Measurements from ENCODE around the gene EXD3.

Gene EXD3

DNA sequence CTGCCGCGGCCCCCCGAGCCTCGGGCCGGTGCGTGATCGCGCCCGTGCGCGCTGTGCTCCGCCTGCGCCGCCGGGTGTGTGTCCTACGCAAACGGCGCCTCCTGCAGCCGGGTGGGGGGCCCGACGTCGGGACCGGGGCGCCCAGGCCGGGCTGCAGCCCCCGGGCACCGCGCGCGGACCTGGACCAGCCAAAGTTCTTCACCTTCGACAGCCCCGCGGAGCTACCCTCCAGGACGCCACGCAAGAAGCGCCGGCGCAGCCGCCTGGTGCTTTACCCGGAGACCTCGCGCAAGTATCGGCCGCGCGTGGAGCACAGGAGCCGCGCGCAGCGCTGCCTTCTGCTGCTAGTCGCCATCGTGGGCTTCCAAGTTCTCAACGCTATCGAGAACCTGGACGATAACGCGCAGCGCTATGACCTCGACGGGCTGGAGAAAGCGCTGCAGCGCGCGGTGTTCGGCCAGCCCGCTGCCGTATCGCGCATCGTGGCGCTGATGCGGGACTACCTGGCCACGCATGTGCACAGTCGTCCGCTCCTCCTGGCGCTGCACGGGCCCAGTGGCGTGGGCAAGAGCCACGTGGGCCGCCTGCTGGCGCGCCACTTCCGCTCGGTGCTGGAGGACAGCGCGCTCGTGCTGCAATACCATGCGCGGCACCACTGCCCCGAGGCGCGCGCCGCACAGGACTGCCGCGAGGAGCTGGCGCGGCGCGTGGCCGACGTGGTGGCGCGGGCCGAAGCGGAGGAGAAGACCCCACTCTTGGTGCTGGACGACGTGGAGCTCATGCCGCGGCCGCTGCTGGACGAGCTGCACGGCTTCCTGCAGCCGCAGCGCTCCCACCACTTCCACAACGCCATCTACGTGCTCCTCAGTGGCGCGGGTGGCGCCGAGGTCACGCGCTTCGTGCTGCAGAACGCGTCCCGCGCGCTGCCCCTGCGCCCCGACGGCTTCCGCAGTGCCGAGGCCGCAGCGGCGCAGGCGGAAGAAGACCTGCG is 143.9 kb downstream of the EXD3 start:
- no peak for DNase-seq

DNA sequence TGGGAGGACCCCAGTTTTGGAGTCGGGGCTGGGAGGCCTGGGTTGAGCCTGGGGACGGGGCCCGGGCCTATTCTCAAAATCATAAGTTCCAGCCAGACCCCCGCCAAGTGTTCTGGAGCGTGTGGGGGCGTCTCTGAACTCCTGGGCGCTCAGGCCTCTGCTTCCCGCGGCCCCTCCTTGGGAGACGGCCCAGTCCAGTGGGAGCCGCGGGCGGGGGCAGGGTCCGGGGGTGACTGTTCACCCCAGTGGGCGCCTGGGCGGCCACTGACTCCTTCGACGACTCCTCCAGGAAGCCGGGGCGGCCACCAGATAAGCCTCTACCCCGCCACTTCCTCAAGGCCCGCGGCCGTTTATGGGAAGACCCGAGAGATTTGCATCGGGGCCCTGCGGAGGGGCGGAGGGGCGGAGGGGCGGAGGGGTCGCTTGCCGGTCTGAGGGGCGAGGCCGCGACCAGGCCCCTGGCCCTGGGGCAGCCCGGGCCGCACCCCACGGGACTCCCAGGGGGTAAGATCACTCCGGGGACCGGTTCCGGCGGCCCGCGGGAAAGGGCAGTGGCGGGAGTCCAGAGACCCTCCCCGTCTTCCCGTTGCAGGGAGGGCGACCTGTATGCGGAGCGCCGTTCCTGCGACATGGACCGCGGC is 144.8 kb downstream of the EXD3 start:
- peak; percentile 65 for DNase-seq

GRCh38 chr9:137277329-137278041 is 145.5 kb downstream of the EXD3 start, which contains the start of gene TOR4A:
Gene TOR4A (plus strand): TSS chr9:137277726. CDS start chr9:137278690, 964 bp downstream.
- peak; percentile 92 for DNase-seq

GRCh38 chr9:137276473-137277328 is 146.3 kb downstream of the EXD3 start:
- DNase-seq, result peak; percentile 93

GRCh38 chr9:137275588-137276472 is 147.1 kb downstream of the EXD3 start:
- DNase-seq, result no peak

- DNase-seq, result no peak
Observed at GRCh38 chr9:137275203-137275587, 147.8 kb downstream of the EXD3 start.

- DNase-seq, result no peak
Observed at GRCh38 chr9:137273611-137274320, 149.2 kb downstream of the EXD3 start.

GRCh38 chr9:137273095-137273490 is 149.9 kb downstream of the EXD3 start:
- no peak for DNase-seq

GRCh38 chr9:137272241-137273094 is 150.5 kb downstream of the EXD3 start:
- no peak for DNase-seq

- no peak for DNase-seq
Observed at GRCh38 chr9:137271696-137272076, 151.3 kb downstream of the EXD3 start.

DNA sequence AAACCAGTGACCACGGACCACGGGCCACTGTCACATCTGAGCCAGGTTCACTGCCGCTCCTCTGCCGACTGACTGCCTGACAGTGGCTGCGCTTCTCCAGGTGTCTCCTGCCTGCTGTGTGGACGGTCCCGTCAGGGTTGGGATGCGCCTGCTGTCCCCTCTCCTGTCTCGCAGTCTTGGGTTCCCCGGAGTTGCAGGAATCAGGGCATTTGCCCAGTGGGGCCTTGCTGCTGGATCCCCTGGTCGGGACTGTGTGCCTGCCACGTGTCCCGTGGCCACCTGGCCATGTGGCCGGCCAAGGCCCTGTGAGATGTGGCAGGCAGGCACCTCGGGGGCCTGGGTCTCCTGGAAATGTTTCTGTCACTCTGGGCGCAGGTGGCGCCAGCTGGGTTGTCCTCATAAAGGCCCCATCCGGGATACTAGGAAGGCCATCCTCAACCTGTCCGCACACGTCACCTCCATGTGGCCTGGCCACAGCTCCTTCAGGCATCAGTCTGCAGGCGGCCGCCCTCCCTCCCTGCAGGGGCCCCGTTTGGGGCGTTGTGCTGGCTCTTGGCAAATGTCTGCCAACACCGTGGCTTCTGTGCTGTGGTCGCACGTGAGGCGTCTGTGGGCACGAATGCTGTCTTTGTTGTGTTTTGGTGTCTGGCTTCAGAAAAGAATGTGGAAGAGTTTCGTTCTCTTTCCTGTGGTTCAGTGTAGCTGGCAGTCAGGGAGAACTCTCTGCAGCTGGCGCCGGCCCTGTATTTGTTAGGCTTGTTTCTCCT is 151.8 kb downstream of the EXD3 start:
- no peak for DNase-seq

- no peak for DNase-seq
Observed at GRCh38 chr9:137269231-137269772, 153.7 kb downstream of the EXD3 start.

- DNase-seq, result peak; percentile 16
Observed at GRCh38 chr9:137268538-137269201, 154.3 kb downstream of the EXD3 start.

DNA sequence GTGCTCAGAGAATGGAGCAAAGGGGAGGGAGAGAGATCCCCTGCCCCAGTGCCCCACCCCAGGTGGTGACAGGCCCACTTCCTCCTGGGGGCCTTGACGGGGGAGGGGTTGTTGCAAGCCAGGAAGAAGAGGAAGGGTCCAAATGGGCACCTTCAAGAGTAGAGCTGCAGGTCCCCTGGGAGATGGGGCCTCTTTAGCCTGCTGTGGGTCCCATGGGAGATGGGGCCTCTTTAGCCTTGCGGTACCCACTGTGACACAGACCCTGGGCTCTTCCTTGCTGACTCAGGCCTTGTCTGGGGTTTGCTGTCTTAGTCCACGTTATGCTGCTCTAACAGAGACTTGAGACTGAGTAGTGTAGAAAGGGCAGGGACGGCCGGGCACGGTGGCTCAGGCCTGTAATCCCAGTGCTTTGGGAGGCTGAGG is 155.0 kb downstream of the EXD3 start:
- no peak for DNase-seq

GRCh38 chr9:137266585-137267453 is 156.1 kb downstream of the EXD3 start:
- no peak for DNase-seq

DNA sequence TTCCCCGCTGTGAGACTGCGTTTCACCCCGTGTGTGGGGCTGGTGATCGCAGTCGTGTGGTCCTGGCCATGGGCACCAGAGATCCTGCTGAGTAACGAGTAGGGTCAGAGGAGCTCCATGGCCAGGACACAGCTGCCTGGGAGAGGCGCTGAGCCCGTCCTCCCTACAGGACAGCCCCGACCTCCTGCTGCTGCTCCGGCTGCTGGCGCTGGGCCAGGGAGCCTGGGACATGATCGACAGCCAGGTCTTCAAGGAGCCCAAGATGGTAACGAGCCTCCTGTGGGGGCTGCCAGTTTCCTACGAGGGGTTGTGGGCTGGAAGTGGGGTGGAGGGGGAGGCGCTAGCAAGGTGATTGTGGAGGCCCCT is 156.8 kb downstream of the EXD3 start:
- no peak for DNase-seq
